EL (cell line): ENCODE results near the gene TNFAIP8L2.

Experiments
- DNase-seq: peaks from one replicate; pipeline ENCODE4 v3.0.0-alpha.2; 2016

The TNFAIP8L2 gene

GRCh38 chr1:151156515-151156819 lies at the start of gene TNFAIP8L2:
TNFAIP8L2 (plus strand) TSS chr1:151156649; CDS start chr1:151158698, 2,049 bp downstream.
- no peak for DNase-seq

GRCh38 chr1:151106894-151107293 lies 49.6 kb upstream of the TNFAIP8L2 start:
- DNase-seq = peak; percentile 70

- DNase-seq = no peak
These were observed 48.1 kb upstream of the TNFAIP8L2 start for GRCh38 chr1:151108331-151108730.

DNA sequence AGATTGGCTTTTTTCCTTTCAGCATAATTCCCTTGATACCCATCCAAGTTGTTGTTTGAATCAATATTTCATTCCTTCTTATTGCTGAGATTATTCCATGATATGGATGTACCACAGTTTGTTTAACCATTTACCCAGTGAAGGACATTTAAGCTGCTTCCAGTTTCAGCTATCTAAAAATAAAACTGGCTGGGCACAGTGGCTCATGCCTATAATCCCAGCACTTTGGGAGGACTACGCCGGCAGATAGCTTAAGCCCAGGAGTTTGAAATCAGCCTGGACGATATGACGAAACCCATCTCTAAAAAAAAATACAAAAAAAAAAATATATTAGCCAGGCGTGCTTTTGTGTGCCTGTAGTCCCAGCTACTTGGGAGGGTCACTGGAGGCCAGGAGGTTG lies 42.6 kb upstream of the TNFAIP8L2 start:
- DNase-seq = no peak

GRCh38 chr1:151124763-151125403 lies 31.6 kb upstream of the TNFAIP8L2 start:
- DNase-seq = no peak

- no peak for DNase-seq
These were observed 27.6 kb upstream of the TNFAIP8L2 start for GRCh38 chr1:151128800-151129199.

GRCh38 chr1:151130987-151131586 lies 25.4 kb upstream of the TNFAIP8L2 start:
- DNase-seq = peak; percentile 78

- DNase-seq = no peak
These were observed 24.6 kb upstream of the TNFAIP8L2 start for GRCh38 chr1:151131701-151132334.

DNA sequence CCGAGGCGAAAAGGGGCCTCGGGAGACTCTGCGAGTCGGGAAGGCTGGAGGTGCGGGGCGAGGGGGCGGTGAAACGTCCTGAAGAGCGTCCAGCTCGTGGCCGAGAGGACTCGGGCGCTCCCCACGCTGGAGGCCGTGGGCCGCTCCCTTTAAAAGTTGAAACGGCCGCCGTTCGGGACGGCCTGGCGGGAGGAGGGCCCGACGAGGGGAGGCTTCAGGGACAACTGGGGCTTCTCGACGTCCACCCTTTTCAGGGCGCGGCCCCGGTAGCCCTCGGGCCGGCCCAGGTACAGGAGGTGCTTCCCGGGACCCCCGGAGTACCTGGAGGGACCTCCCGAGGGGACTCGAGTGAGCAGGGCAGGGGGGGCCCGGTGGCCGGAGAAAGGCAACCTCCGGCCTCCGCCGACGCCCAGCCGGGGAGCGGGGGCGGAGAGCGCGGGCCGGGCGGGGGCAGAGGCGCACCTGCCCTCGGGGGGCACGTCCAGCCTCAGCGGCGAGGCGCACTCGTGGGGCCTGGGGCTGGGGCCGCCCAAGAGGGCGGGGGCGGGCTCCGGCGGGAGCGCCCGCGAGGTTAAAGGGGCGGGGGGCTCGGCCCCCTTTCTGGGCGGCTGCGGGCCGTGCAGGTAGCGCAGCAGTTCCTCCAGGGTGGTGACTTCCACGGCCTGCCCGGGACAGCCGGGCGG lies 24.0 kb upstream of the TNFAIP8L2 start:
- no peak for DNase-seq

DNA sequence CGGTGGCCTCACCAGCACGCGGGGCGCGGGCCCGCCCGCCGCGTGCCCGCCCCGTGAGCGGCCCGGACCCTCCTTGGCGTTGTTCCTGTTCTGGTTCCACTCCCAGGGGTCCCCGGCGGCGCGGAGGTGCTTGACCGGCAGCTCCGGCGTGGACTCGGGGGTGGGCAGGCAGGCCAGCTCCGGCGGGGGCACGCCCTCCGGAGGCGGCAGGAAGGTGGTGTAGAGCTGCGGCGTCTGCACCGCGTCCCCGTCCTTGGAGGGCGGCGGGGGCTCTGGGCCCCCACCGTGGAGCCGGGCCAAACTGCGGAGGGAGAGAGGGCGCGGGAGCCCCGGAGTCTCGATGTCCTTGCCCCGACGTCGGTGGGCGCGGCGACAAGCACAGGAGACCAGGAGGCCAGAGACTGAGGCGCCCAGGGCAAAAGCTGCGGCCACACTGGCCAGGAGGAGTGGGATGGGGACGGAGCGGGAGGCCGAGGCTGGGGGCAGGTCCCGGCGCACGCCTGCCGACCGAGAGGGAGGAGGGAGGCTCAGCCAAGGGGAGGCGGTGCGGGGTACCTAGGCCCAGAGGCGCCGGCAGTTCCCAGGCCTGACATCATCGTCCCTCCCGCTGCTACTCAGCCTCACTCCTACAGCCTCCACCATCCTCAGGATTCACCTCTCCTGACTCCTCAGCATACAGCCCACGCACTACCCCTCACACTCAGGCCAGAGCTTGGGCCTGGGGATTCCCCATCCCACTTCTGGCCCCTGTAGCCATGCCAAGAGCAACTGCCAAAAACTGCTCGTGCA lies 23.2 kb upstream of the TNFAIP8L2 start:
- DNase-seq = no peak

- DNase-seq = no peak
These were observed 22.1 kb upstream of the TNFAIP8L2 start for GRCh38 chr1:151134396-151134795.

GRCh38 chr1:151134991-151135390 lies 21.5 kb upstream of the TNFAIP8L2 start:
- no peak for DNase-seq

DNA sequence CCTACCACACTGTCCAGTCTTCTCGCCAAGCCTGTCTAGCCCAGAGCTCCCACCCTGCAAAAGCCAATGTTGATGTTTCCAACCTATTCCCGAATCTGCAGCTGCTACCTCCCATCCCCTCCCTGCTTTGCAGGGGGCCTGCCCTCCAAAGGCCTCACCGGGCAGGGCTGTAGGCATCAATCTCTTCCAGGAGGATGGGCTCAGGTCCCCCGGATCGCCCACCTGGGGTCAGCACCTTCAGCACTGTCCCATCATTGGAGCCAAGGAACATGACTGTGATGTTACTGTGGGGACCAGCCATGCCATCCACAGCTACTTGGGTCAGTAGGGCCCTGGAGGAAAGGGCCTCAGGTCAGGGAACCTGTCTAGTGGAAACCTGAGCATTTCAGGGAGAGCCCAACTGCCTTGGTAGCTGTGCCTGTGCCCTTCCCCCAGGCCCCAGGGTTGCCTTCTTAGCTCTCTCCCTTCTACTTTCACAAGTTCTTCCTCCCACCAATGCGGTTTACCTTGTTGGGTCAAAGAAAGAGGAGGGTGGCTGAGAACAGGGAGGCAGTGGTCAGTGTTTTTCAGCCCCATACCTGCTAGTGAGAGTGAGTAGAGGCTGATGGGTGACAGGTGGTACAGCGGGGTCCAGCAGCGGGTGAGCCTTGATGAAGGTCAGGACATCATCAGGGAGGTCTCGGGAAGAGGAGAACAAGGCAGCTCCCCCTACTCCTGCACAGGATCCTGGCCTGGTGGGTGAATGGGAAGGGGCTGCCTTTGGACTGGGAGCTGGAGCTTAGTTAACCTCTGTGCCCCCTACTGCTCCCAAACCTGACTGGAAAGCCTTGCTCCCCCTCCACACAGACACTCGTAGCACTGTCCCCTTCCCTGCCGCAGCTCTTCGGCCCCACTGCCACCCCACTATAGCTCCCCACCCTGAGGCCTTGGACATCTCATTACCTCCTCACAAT lies 20.7 kb upstream of the TNFAIP8L2 start:
- DNase-seq = no peak

DNA sequence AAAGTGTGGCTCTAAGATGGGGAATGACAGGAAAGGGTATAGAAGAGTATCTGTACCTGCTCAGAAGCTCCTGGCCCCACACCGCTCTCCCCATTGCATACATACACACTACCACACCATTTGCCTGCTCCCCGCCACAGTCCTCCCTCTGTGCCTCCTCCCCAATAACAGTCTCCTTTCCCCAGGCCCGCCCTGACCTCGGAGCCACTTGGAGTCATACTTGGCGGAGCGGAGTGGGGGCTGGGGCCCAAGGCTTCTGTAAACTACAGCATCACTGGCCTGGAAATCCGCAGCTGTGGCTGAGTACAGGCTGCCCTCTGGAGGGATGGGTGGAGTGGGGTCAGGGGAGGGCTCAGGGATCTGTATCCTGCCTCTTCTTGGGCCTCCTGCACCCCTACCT lies 18.7 kb upstream of the TNFAIP8L2 start:
- DNase-seq = no peak

DNA sequence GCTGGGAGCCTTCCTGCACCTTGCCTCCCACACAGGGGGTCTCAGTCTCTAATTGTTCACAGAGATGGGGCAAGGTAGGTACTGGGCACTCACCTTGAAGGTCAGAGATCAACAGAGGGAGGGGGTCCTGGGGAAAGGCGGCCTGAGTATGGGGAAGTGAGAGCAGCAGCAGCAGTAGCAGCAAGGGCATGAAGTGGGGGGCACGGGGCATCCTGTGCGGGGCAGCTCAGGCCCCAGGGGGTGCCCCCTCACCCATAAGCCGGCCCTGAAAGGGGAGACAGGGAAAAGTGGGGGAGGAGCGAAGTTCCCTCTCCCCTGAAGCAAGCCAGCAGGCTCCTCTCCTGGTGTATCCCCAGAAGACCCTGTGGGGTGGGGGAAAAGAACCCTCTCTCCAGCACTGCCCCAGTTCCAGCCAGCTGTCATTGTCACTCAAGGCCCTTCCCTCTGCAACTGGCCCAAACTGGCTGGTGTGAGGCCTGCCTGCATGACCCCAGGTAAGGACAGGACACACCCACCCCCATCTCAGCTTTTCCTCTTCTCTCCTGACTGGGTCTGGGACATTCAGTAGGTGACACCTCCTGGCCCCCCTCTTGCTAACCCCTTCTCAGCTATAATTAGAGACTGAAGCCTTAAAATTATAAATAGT lies 13.9 kb upstream of the TNFAIP8L2 start:
- no peak for DNase-seq

- no peak for DNase-seq
These were observed 13.4 kb upstream of the TNFAIP8L2 start for GRCh38 chr1:151143057-151143435.

DNA sequence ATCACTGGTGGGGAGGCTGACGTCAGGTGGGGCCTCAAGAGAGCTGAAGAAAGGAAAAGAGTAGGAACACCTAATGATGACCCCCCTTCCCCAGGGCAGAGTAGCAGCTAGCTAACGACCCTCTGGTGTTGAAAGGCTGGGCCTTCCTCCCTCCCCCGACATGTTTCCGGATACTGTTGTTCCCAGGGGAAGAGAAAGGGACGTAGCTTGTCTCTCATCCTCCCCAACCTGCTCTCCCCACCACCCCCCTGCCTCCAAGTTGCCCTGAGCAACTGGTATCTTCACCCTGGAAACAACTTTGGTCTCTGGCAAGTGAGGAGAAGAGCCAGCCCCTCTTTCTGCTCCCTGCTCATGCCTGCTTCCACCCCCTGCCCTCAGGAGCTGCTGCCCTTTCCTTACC lies 12.5 kb upstream of the TNFAIP8L2 start:
- no peak for DNase-seq

- no peak for DNase-seq
These were observed 11.8 kb upstream of the TNFAIP8L2 start for GRCh38 chr1:151144474-151145303.

DNA sequence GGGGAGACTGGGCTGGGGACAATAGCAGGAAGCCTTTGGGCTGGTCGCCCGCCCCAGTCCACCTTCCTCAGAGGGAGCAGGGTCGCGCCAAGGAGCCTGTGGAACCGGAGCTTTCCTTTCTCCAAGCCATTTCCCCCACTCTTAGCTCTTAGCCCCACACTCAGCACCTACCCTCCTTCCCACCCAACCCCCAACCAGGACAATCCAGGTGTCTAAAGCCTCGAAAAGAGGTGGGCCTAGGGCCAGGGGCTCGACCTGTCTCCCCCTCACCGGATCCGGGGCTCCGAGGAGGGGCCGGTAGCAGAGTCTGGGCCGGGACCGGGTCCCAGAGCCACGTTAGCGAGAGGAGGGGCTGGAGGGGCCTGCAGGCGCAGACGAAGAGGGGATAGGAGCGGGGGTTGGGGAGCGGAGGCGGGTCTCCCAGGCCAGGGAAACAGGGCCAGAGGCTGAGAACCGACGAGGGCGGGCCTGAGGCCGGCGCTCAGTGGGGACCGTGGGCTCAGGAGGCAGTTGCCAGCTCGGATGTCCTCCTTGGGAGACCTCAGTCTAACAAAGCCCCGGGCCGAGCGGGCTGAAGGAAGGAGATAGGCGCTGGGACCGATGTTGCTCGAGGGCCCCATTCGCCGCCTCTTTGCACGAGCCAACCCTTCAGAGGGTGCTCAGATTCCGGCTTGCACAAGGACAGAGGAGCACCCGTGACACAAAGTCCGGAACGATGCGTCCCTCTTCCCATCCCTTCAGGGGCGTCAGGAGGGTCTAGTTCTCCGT lies 11.0 kb upstream of the TNFAIP8L2 start:
- DNase-seq = peak; percentile 21

DNA sequence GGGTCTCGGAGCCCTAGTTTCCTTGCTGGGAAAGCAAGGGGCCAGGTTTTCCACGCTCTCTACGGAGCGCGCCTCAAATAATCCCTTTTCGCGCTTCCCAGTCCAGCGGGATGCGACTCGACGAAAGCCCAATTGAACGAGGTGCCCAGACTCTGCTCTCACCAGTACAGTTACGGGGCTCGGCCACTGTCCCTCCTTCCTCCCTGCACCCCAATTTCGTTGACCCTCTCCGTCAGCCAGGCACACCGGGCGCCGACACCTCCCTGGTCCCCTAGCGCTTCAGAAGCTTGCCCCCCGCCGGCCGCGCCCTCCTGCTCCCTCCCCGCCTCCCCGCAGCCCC lies 10.4 kb upstream of the TNFAIP8L2 start:
- DNase-seq = peak; percentile 18
